Measurements from ENCODE around the gene KCNMB1.

KCNMB1 gene

DNA sequence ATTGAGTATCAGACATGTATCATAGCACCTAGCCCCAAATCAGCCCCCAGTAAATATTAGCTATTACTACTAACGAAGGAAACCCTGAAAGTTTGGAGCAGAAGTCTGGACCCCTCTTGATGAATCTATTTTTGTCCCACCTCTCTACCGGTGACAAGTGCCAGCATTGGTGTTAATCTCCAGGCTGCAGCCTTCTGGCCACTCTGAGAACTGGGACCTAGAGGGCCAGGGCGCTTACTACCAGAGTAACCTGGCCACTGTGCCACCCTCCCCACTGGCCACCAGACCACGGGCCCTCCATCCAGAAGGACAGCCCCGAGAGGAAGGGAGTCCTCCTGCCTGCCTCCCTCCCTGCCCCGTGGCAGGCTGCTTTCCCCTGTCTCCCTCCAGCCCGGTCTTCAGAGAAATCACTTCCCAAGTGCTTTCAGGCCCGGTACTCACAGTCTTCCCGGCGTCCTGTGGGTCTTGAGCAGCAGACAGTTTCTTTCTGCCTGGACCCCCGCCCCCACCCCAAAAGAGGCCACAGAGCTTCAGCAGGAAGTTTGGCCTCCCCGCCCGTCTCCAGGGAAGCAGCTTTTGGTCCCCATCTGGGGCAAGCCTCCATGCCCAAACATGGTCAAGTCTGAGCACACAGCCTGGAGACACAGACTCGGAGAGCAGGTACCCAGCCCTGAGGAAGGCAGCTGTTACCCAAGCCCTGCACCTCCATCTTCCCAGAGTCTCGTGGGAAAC, at the start of gene KCNMB1:
Gene KCNMB1, minus strand, starts transcription at position 550 of the 732 bp plus-strand sequence. CDS start 3,920 bp downstream, outside the sequence.
- DNase-seq (ENCODE audit: low spot score) (no peak), FAIRE-seq (no peak)

GRCh38 chr5:170438581-170438980, 49.4 kb upstream of the KCNMB1 start:
- DNase-seq (ENCODE audit: low spot score) (no peak), FAIRE-seq (no peak)

DNA sequence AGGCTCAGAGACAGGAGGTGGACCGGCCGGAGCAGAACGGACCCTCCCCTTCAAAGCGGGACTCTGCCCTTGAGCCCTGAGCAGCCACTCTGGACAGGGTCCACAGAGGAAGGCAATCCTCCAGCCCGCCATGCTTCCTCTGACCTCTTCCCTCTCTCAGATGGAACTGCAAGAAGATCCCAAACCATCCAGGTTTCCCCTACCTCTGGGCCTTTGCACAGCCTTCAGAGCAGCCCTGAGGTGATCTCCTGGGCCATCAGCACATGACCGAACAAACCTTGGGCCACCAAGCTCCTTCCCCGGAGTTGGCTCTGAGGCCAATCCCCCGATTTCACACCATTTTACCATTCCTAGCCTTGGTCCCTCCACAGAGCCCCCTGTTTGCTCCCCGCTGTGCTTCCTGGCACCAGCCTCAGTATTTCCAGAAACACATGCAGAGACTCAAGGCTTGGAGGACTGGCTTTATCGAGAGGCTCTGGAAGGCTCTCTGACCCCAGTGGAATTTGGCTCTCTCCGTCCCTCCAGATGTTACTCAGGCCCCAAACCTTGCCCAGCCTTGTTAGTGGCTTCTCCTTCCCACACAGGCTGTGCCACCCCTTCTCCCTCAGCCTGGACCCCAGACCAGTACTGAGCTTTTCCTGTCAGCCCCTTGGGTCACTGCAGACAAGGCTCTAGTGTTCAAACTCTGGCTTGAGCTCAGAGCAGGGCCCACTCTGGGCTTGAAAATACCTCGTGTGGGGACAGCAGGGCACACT, 48.6 kb upstream of the KCNMB1 start:
- no peak for FAIRE-seq
- no peak for DNase-seq (ENCODE audit: low spot score)

DNA sequence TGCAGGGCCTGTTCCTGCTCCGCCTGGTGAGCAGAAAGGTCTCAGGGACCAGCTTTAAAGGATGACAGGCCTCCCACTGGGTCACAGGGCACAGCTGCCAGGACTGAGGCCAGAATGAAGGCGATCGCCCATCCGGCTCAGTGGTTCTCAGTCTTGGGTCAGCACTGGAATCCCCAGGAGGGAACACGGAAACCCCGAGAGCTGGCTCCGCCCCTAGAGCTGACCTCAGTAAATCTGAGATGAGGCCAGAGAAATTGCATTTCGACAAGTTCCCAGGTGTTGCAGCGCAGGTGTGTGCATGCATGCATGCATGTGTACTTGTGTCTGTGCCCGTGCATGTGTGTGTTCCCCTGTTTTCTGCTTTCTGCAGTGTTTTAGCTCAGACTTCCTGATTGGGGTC, 47.2 kb upstream of the KCNMB1 start:
- peak; percentile 37 for DNase-seq (ENCODE audit: low spot score)
- FAIRE-seq = no peak

DNA sequence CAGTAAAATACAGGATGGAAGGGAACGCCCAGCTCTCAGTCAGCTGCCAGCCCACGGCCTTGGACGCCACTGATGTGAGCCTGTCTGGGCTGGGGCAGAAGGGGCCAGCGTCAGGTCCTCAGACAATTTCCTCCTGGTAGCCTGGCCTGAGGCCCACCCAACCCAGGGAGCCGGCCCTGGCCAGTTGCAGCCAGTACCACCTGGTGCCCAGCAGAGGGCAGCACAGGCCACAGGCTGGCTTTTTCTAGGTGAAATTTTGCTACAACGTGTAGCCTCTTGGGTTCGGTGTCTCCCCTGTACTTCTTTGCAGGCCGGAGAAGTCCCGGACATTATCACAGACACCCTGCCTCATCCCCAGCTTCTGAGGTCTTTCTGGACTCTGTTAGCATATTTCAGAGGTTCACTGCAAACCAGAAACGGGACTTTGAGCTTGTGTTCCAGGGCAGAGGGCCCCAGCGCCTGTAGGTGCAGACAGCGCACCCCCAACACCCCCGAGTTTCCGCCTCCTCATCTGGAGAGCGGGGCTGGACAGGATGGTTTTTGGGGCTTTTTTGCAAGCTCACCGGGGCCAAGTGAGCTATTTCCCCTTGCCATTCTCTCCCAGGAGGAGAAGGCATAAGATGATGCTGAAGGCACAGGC, 45.9 kb upstream of the KCNMB1 start:
- DNase-seq (ENCODE audit: low spot score) (peak; percentile 47), FAIRE-seq (no peak)

- FAIRE-seq = no peak
Measured at GRCh38 chr5:170432669-170433068, 43.5 kb upstream of the KCNMB1 start.

GRCh38 chr5:170431571-170431970, 42.4 kb upstream of the KCNMB1 start:
- DNase-seq (ENCODE audit: low spot score) (no peak), FAIRE-seq (no peak)

More at GRCh38 chr5:170432669-170433068, 43.5 kb upstream of the KCNMB1 start:
- DNase-seq (ENCODE audit: low spot score) = no peak

- no peak for FAIRE-seq
Measured at GRCh38 chr5:170430866-170431437, 41.8 kb upstream of the KCNMB1 start.

DNA sequence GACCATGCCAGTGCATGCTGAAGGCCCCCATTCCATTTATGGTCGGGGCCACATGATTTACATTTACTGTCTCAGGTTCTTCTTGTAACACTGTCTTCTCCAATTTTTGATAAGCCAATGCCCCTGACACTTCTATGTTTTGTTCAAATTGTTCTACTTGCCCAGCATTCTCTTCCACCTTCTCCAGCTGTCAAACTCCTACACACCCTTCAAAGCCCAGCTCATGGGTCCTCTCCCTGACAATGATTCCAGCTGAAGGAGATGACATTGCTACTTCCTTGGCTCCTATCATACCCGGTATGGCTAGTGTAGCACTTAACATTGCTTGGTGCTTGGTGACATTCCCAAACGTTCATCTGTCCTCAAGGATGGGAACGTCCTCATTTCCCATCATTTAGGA, 41.1 kb upstream of the KCNMB1 start:
- DNase-seq (ENCODE audit: low spot score) (no peak), FAIRE-seq (no peak)

More at GRCh38 chr5:170430866-170431437, 41.8 kb upstream of the KCNMB1 start:
- no peak for DNase-seq (ENCODE audit: low spot score)

- no peak for FAIRE-seq
- no peak for DNase-seq (ENCODE audit: low spot score)
Measured at GRCh38 chr5:170429014-170429413, 39.8 kb upstream of the KCNMB1 start.

- FAIRE-seq (no peak), DNase-seq (ENCODE audit: low spot score) (no peak)
Measured at GRCh38 chr5:170427672-170428236, 38.6 kb upstream of the KCNMB1 start.

DNA sequence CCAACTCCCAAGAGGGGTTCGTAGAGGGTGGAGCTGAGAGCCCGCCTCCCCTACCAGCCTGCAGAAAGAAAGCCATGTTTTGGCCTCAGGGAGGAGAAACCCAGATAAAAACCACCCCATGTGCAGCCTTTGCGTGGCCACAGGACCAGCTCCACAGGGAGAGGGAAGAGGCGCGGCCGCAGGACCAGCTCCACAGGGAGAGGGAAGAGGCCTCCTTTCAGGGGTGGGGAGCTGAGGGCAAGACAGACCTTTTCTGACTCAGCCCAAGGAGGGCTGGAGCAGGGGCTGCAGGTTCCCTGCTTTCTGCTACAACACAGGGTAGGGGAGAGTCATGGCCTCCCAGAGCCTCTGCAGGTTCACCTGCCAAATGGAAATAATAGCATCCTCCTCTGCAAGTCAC, 37.6 kb upstream of the KCNMB1 start:
- no peak for FAIRE-seq

DNA sequence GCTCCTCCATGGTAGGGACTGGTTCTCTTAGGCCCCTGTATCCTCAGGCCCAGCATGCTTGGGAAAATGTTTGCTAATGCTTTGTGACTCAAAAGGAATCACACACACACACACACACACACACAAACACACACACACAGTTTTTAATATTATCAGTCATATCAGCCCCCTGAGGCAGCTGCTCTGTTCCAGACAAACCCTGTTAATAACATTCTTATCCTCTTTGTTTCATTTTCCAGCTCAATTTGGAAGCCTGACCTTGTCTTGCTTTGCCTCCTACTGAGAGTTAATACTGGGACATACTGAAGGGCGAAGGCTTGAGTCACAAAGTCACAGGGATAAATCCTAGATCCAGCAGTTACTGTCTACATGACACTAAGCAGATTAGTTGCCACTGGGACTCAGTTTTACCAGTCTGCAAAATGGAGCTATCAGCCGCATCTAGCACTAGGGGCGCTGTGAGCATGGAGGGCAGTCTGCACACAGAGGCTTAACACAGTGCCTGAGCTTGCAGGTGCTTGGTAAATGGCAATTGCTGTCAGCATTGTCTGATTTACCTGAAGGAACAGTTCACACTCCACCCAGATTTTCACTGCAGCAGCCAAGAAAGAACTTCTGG, 37.1 kb upstream of the KCNMB1 start:
- FAIRE-seq = no peak

More for the DNA sequence above, 37.6 kb upstream of the KCNMB1 start:
- DNase-seq (ENCODE audit: low spot score) = no peak

DNA sequence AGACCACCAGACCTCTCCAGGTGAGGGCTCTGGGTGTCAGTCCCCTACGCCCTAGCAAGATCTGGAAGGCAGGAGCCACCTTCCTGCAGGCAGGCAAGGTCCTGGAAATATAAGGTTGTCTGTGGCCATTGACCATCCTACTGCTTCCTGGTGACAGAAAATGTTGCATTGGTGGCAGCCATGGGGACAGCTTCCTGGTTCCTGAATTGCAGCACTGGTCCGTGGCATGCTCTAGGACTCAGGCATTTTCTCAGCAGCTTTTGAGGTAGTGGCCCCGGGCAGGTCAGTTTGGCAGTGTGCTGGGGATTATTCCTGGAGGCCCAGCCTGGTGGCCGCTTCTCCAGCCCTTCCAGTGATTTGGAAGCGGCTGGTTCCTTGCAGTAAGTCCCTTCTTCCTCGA, 36.6 kb upstream of the KCNMB1 start:
- no peak for FAIRE-seq

More for the DNA sequence above, 37.1 kb upstream of the KCNMB1 start:
- no peak for DNase-seq (ENCODE audit: low spot score)

GRCh38 chr5:170424629-170425028, 35.5 kb upstream of the KCNMB1 start:
- DNase-seq (ENCODE audit: low spot score) = no peak
- no peak for FAIRE-seq

More for the DNA sequence above, 36.6 kb upstream of the KCNMB1 start:
- no peak for DNase-seq (ENCODE audit: low spot score)

DNA sequence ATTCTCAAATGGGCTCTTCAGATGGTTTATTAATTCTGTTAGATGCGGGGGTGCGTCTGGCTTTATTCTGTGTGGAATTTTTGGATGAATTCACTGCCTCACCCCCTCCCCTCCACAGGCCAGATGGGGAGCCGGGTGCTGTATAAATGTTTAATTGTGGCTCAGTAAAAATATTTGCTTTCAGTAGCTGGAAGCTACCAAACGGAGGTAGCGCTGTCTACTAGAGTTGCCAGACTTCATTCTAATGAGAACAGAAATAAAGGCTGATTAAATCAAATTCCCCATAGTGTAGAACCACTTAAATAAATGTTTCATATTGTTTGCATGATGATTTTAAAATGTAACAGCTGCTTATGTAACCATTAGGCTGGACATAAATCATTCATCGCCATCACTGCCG, 34.5 kb upstream of the KCNMB1 start:
- no peak for DNase-seq (ENCODE audit: low spot score)

GRCh38 chr5:170421826-170422225, 32.7 kb upstream of the KCNMB1 start:
- FAIRE-seq = no peak
- no peak for DNase-seq (ENCODE audit: low spot score)

More for the DNA sequence above, 34.5 kb upstream of the KCNMB1 start:
- FAIRE-seq = no peak

- peak; percentile 36 for DNase-seq (ENCODE audit: low spot score)
- FAIRE-seq = no peak
Measured at GRCh38 chr5:170420806-170421412, 31.7 kb upstream of the KCNMB1 start.

- DNase-seq (ENCODE audit: low spot score) (no peak), FAIRE-seq (no peak)
Measured at GRCh38 chr5:170419643-170420042, 30.5 kb upstream of the KCNMB1 start.

GRCh38 chr5:170418736-170419135, 29.6 kb upstream of the KCNMB1 start:
- no peak for FAIRE-seq

More at GRCh38 chr5:170418736-170419135, 29.6 kb upstream of the KCNMB1 start:
- DNase-seq (ENCODE audit: low spot score) = no peak
